K562 (cell line): Measurements from ENCODE around the gene PGR.

Source experiments
- CHD2 ChIP-seq: IDR thresholded peaks from 2 replicates; pipeline ENCODE4 v1.6.1; 2011; ENCODE audit warnings: low read depth, low read length
- EP300 ChIP-seq: IDR thresholded peaks from 2 replicates; pipeline ENCODE4 v1.6.1; 2012; ENCODE audit warnings: low read length, improper control_type of control experiment
- ZNF253 ChIP-seq: fragments of 250-450 bp; sonication (Bioruptor Pico); conservative IDR thresholded peaks from 2 replicates; pipeline ENCODE4 v1.6.1; 2021; ENCODE audit warnings: mild to moderate bottlenecking
- TF ChIP-seq, protein P1 (sequence below): IDR thresholded peaks from 3 replicates; pipeline ENCODE4 v1.6.1; 2011; ENCODE audit warnings: borderline replicate concordance, mild to moderate bottlenecking, moderate library complexity; ENCODE audit not compliant: insufficient read length; ENCODE audit errors: extremely low read depth
- TF ChIP-seq, protein P2 (sequence below): fragments of 450-650 bp; IDR thresholded peaks from 2 replicates; pipeline ENCODE4 v1.6.1; 2018; ENCODE audit warnings: mild to moderate bottlenecking, low read depth; ENCODE audit not compliant: partially characterized antibody

DNA sequence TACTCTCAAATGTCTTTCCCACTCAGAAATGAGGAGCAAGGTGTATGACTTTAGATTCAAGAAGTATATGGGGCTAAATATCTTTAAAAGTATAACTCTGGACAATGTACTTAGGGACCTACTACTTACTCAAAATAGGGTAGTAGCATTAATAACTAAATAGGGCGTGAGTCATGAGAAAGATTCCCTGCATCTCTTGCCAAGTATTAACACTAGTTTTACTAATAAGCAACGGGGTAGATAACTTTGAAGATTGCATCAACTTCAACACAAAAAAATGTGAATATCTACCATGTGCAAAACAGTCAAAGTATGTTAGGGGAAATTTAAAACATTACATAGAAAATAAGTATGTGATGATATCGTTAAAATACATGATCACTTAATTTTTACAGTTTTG, 99.6 kb downstream of the PGR start:
- TF ChIP-seq, protein P1, sequence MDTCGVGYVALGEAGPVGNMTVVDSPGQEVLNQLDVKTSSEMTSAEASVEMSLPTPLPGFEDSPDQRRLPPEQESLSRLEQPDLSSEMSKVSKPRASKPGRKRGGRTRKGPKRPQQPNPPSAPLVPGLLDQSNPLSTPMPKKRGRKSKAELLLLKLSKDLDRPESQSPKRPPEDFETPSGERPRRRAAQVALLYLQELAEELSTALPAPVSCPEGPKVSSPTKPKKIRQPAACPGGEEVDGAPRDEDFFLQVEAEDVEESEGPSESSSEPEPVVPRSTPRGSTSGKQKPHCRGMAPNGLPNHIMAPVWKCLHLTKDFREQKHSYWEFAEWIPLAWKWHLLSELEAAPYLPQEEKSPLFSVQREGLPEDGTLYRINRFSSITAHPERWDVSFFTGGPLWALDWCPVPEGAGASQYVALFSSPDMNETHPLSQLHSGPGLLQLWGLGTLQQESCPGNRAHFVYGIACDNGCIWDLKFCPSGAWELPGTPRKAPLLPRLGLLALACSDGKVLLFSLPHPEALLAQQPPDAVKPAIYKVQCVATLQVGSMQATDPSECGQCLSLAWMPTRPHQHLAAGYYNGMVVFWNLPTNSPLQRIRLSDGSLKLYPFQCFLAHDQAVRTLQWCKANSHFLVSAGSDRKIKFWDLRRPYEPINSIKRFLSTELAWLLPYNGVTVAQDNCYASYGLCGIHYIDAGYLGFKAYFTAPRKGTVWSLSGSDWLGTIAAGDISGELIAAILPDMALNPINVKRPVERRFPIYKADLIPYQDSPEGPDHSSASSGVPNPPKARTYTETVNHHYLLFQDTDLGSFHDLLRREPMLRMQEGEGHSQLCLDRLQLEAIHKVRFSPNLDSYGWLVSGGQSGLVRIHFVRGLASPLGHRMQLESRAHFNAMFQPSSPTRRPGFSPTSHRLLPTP = no peak
- TF ChIP-seq EP300 = no peak
- TF ChIP-seq ZNF253 = no peak
- no peak for TF ChIP-seq CHD2
- TF ChIP-seq, protein P2, sequence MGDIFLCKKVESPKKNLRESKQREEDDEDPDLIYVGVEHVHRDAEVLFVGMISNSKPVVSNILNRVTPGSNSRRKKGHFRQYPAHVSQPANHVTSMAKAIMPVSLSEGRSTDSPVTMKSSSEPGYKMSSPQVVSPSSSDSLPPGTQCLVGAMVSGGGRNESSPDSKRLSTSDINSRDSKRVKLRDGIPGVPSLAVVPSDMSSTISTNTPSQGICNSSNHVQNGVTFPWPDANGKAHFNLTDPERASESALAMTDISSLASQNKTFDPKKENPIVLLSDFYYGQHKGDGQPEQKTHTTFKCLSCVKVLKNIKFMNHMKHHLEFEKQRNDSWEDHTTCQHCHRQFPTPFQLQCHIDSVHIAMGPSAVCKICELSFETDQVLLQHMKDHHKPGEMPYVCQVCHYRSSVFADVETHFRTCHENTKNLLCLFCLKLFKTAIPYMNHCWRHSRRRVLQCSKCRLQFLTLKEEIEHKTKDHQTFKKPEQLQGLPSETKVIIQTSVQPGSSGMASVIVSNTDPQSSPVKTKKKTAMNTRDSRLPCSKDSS = no peak
